NCI-H146 treated with DMSO at 0.1 percent for 48 hours (cell line): Measurements from ENCODE around the gene COL4A6.

Experiments used
- DNase-seq: peaks from one replicate; lab custom pipeline; 2025; ENCODE audit not compliant: unreplicated experiment; lab: John Stamatoyannopoulos, UW

The COL4A6 gene

GRCh38 chrX:108163333-108164082, 274.7 kb downstream of the COL4A6 start:
- no peak for DNase-seq

DNA sequence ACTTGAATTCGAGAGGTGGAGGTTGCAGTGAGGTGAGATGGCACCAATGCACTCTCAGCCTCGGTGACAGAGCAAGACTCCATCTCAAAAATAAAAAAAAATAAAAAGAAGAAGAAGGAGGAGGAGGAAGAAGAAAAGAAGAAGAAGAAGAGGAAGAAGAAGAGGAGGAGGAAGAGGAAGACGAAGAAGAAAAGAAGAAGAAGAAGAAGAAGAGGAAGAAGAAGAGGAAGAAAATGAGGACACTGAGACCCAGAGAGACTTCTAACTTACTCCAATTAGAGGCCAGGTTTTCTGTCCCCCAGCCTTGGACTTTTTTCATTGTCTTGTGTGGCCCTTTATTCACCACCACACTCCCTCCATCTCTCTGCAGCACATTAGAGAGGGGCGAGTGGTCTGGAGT, 276.0 kb downstream of the COL4A6 start:
- DNase-seq, result no peak

DNA sequence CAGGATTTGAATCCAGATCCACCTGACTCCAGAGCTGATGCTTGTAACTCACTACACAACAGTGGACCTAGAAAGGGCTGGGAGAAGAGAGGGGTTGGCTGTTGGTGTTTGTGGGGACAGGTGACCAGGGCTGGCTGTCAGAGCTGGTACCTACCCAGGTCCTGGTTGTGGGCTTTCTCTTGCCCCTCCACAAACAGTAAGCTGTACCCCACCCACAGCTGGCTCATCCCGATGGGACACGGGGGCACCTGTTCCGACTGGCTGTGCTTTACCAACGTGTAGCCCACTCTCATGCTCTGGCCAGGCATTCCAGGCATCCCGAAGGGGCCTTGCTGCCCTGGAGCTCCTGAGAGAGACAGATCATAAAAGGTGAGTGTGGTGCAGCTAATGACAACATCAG, 277.9 kb downstream of the COL4A6 start:
- DNase-seq, result no peak

DNA sequence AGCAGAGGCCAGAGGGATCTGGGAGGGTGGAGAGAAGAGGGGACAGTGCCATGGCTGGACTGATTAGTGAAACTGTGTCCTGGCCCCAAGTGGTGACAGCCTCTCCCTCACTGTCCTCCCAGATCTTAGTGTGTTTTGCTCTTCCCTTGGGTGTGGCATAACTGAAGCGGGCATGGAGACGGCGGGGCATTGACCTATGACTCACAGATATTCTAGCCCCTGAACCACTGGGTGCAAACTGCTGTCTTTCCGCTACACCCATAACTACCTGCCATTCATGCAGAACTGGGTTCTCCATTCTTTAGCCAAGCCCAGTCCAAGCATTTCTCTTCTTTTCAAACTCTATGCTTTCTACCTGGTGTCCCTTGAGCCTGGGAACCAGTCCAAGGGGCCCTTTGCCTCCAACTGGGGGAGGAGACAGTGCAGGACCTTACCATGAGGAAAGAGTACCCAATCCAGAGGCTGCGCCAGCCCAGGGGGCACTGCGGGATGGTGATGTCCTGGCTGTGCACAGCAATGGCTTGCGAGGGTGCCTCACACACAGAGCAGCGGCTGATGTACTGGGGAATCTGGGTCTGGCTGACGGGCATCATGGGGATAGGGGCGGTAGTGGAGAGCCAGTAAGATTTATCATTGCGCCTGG, 279.1 kb downstream of the COL4A6 start:
- no peak for DNase-seq

GRCh38 chrX:108157628-108158027, 280.6 kb downstream of the COL4A6 start:
- no peak for DNase-seq

DNA sequence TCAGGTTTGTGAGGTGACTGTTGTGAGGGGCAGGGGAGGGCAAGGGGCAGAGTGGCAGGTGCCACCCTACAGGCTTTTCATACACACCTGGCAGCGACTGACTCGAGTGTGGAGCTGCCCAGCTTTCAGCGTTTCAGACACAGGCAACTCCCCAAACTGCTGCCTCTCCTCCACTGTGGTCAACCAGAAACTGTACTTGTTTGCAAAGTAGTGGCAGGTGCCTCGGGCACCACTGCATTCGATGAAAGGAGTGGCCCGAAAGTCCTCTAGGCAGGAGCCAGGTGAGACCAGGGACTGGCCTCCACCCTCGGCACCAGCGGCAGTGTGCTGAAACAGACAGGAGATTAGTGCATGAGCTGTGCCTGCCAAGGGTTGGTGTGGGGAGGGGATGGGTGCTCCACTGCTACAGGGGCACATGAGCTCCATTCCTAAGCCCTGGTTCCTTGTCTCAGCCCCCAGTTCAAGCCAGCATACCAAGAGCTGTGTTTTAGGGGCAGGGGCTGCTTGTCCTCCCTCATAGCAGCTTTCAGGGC, 281.2 kb downstream of the COL4A6 start:
- DNase-seq, result no peak

- no peak for DNase-seq
Observed at GRCh38 chrX:108156082-108156481, 282.1 kb downstream of the COL4A6 start.

GRCh38 chrX:108148524-108148923, 289.7 kb downstream of the COL4A6 start:
- no peak for DNase-seq

DNA sequence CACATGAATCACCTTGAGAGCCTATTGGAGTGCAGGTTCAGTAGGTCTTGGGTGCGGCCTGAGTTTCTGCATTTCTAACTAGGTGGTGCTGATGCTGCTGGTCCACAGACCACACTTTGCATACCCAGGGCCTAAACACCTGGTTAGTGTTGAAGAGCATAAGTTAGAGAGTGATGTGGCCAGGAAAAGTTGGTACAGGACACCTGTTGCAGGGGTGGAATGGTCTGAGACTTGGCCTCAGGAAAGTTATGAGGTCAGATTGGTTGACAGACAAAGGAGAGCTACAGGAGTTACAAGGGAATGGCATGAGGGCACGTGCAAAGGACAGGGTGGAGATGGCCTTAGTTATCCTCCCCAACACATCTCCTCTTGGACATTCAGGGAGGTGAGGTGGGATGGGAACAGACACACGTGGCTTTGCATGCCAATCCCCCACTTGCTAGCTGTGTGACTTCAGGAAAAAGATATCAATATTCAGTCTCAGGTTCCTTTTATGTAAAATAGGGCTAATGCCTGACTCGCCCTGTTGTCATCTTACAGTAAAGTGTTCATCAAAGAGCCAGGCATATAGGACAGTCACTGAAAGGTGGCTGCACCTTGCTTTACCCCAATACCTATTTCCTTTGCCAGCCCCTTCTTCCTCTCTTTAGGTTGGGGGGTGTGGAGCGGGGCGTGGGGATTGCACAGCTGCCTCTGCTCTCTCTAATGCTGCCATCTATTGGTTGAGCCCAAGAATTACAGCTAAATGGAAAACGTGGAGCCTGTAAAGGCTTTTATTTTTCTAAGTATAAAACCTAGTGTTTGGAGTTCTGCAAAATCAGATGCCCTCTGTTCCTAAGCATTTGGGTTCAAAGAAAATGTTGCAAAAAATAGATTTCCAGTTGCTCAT, 299.2 kb downstream of the COL4A6 start:
- no peak for DNase-seq

DNA sequence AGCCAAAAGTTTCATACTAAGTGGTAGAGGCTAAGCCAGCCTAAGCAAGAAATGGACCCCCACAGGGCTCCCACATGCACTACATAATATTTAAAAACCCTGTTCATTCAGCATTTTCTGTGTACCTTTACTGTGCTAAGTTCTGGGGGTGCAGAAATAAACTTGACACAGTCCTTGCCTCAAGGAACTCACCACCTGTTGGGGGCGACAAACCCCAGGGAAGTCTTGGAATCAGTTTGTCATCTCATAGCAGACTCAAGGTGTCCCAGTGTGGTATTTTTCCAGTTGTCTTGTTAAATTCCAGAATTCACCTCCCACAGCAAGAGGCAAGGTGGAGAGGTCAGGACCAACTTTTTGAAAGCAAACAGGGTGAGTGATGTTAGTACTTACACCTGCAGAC, 303.5 kb downstream of the COL4A6 start:
- no peak for DNase-seq

- no peak for DNase-seq
Observed at GRCh38 chrX:108132876-108133275, 305.3 kb downstream of the COL4A6 start.

DNA sequence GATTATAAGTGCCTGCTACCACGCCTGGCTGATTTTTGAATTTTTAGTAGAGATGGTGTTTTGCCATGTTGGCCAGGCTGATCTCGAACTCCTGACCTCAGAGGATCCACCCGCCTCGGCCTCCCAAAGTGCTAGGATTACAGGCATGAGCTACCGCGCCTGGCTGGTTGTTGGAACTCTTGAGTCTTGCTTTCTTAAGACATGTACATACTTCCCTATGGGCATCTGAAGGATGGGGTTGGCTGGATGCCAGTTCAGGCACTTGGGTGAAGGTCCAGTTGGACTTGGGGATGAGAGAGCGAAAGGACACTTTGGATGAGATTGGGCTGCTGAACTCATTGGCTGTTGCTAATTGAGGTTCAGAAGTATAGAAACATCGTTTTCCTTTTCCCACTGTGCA, 306.2 kb downstream of the COL4A6 start:
- no peak for DNase-seq

GRCh38 chrX:108131471-108131870, 306.8 kb downstream of the COL4A6 start:
- no peak for DNase-seq

- DNase-seq, result no peak
Observed at GRCh38 chrX:108130889-108131288, 307.3 kb downstream of the COL4A6 start.

DNA sequence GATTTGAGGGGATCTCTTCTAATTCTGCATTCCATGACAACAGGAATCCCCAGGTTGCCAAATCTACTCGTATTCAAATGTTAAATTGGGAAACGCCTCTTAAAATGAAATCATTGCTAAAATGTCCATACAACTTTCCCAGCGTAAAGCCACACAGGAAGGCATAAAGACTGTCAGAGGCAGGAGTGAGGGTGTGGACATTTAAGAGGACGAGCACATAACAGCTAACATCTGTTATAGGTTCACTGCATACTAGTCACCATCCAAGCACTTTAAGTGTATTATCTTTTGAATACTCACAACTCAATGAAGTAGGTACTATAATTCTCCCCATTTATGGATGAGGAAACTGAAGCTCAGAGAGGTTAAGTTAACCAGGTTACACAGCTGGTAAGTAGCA, 311.1 kb downstream of the COL4A6 start:
- DNase-seq, result no peak

GRCh38 chrX:108126661-108127060, 311.6 kb downstream of the COL4A6 start:
- no peak for DNase-seq

GRCh38 chrX:108123591-108124366, 314.4 kb downstream of the COL4A6 start:
- DNase-seq, result no peak

- no peak for DNase-seq
Observed at GRCh38 chrX:108122748-108123147, 315.5 kb downstream of the COL4A6 start.

DNA sequence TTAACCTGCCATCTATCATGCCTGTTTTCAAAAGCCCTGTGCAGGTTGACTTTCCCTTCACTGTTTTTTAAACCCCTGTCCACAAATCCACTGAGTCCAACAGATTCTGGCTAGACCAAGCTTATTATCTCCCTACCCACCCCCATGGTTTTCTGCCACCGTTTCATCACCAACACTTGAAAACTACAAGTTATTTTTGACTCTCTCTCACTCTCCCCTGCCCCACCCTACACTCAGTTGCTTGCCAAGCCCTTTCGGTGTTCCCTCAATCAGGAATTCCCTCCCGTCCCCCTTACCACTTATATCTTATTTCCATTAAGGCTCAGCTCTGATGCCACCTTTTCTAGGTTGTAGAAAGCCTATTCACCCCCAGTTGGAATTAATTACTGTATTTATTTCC, 316.9 kb downstream of the COL4A6 start:
- no peak for DNase-seq

DNA sequence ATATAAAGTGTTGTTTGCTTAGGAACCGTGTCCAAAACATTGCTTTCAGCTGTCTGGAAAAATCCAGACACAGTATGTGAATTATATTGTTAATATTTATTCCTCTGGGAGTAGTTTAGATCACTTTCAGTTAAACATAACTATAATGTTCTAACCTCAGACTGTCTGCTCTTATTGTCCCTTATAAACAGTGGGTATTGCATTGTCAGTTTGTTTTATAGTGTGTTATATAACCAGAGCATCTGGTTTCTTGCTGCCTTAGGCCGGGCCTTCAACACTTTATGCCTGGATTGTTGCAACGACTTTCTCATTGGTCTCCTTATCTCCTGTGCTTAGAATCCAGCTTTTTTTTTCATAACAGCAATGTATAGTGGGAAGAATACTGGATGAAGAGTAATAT, 320.2 kb downstream of the COL4A6 start:
- DNase-seq, result no peak

GRCh38 chrX:108114541-108114940, 323.7 kb downstream of the COL4A6 start:
- DNase-seq, result no peak
